K562 (cell line): Measurements from ENCODE around the gene ZNF541. TPM values are rescaled to one million over a fixed set of nuclear protein-coding genes. Genes with fewer than 3 reads are reported as not detected.

Experiments used
- ATAC-seq: fragments of 200-7000 bp; cut with Tn5 transposase; 3 replicates; pipeline ENCODE4 v1.9.1; 2020; ENCODE audit warnings: moderate library complexity
- BruUV-seq: library from RNA; stranded (reverse); fragments of 400-500 nt; replicated peaks from 2 replicates; lab custom pipeline; 2021; lab: Mats Ljungman, UMichigan
- CTCF ChIA-PET: fragments of 300-600 bp; formaldehyde crosslinking; extraction: SDS; loops from one replicate; lab custom pipeline; 2021; ENCODE audit warnings: low intra/inter-chr PET ratio; lab: Yijun Ruan, JAX
- POLR2A ChIA-PET: fragments of 300-600, 350-650 bp; sonication (Branson Sonifier 250); formaldehyde crosslinking; extraction: SDS; loops from one replicate; lab custom pipeline; 2021; ENCODE audit warnings: antibody characterized with exemption, inconsistent platforms; lab: Yijun Ruan, JAX
- DNase-seq, 4 experiments: peaks; one replicate each; pipeline versions ENCODE4 v3.0.0 to v3.0.0-alpha.2; 2011 to 2018; ENCODE audit warnings: low spot score in 3 of 4, mixed read lengths in 3 of 4; ENCODE audit errors: extremely low read depth in 1 of 4
- FAIRE-seq: peaks from 2 replicates; lab custom pipeline; 2011; peaks lifted over from hg19 to GRCh38; lab: Jason Lieb, UNC
- H2AFZ ChIP-seq: 2 replicates; pipeline ENCODE4 v1.6.0; 2011; ENCODE audit warnings: low read depth, low read length, control low read depth, inconsistent platforms
- H3K27ac ChIP-seq: fragments of 200-600 bp; 3 replicates; pipeline ENCODE4 v1.8.0; 2011; ENCODE audit warnings: low read depth, mild to moderate bottlenecking, control low read depth, inconsistent platforms, low read length, moderate library complexity, mixed read lengths; ENCODE audit errors: extremely low read depth
- H3K27me3 ChIP-seq, 2 experiments: fragments of 300-600 bp in 1 of 2; 2 replicates in 1 of 2; 3 replicates in 1 of 2; pipeline versions ENCODE4 v1.6.0 to v1.8.0; 2011; ENCODE audit warnings: inconsistent platforms in 2 of 2, low read length in 2 of 2, mild to moderate bottlenecking in 1 of 2, mixed read lengths in 1 of 2, moderate library complexity in 1 of 2; ENCODE audit not compliant: control insufficient read depth in 2 of 2, insufficient read depth in 2 of 2
- H3K36me3 ChIP-seq: fragments of 300-600 bp; 3 replicates; pipeline ENCODE4 v1.8.0; 2011; ENCODE audit warnings: mild to moderate bottlenecking, low read length, inconsistent platforms; ENCODE audit not compliant: control insufficient read depth, insufficient read depth
- H3K4me1 ChIP-seq, 2 experiments: fragments of 200-600 bp in 1 of 2; replicated peaks in 1 of 2; 2 replicates in 1 of 2; 3 replicates in 1 of 2; pipeline versions ENCODE4 v1.5.1 to v1.8.0; 2011; ENCODE audit warnings: inconsistent platforms in 2 of 2, low read length in 2 of 2, mild to moderate bottlenecking in 1 of 2, mixed read lengths in 1 of 2, moderate library complexity in 1 of 2; ENCODE audit not compliant: control insufficient read depth in 2 of 2, insufficient read depth in 2 of 2
- H3K4me2 ChIP-seq: 2 replicates; pipeline ENCODE4 v1.6.1; 2011; ENCODE audit warnings: low read length, control low read depth, inconsistent platforms, mixed read lengths; ENCODE audit not compliant: insufficient read depth
- H3K4me3 ChIP-seq: fragments of 200-600 bp; sonication (generic), shearing (Covaris generic); 2 replicates; pipeline ENCODE4 v1.5.1; 2016; ENCODE audit warnings: control low read depth, inconsistent platforms
- H3K79me2 ChIP-seq: fragments of 200-600 bp; 3 replicates; pipeline ENCODE4 v1.8.0; 2011; ENCODE audit warnings: low read length, inconsistent platforms; ENCODE audit not compliant: control insufficient read depth, insufficient read depth
- H3K9ac ChIP-seq, 2 experiments: 2 replicates each; pipeline versions ENCODE4 v1.6.0 to v1.6.1; 2011; ENCODE audit warnings: low read depth in 2 of 2, low read length in 2 of 2, control low read depth in 1 of 2, inconsistent platforms in 1 of 2, mild to moderate bottlenecking in 1 of 2, mixed read lengths in 1 of 2; ENCODE audit not compliant: insufficient read depth in 1 of 2
- H3K9me1 ChIP-seq: one replicate; pipeline ENCODE4 v1.6.0; 2011; ENCODE audit warnings: inconsistent platforms, mild to moderate bottlenecking, low read length, moderate library complexity; ENCODE audit not compliant: control insufficient read depth, insufficient read depth
- H3K9me3 ChIP-seq: replicated peaks from 2 replicates; pipeline ENCODE4 v1.5.1; 2011; ENCODE audit warnings: low read depth, low read length, inconsistent platforms; ENCODE audit not compliant: control insufficient read depth, insufficient read depth
- H4K20me1 ChIP-seq: replicated peaks from 2 replicates; pipeline ENCODE4 v1.6.1; 2011; ENCODE audit warnings: low read length, inconsistent platforms, mixed read lengths; ENCODE audit not compliant: control insufficient read depth, insufficient read depth
- BCOR ChIP-seq: fragments of 450-650 bp; IDR thresholded peaks from 2 replicates; pipeline ENCODE4 v1.6.1; 2016
- BRD9 ChIP-seq: fragments of 450-650 bp; IDR thresholded peaks from 2 replicates; pipeline ENCODE4 v1.6.1; 2018; ENCODE audit warnings: low read depth; ENCODE audit not compliant: partially characterized antibody
- HDAC3 ChIP-seq: fragments of 450-650 bp; IDR thresholded peaks from 2 replicates; pipeline ENCODE4 v1.6.1; 2018; ENCODE audit warnings: borderline replicate concordance, mild to moderate bottlenecking, moderate library complexity; ENCODE audit not compliant: partially characterized antibody
- ILF3 ChIP-seq: fragments of 450-650 bp; IDR thresholded peaks from 2 replicates; pipeline ENCODE4 v1.6.1; 2018; ENCODE audit warnings: antibody characterized with exemption, mild to moderate bottlenecking, moderate library complexity, borderline replicate concordance
- KDM1A ChIP-seq, 2 experiments: fragments of 450-650 bp; IDR thresholded peaks; 2 replicates each; pipeline ENCODE4 v1.6.1; 2016; ENCODE audit warnings: mild to moderate bottlenecking in 2 of 2
- MEIS2 ChIP-seq: fragments of 450-650 bp; IDR thresholded peaks from 2 replicates; pipeline ENCODE4 v1.6.1; 2014; ENCODE audit warnings: mild to moderate bottlenecking; ENCODE audit not compliant: partially characterized antibody
- NCOR1 ChIP-seq: fragments of 450-650 bp; IDR thresholded peaks from 2 replicates; pipeline ENCODE4 v1.6.1; 2016; ENCODE audit warnings: mild to moderate bottlenecking, moderate library complexity
- NFE2L1 ChIP-seq: fragments of 450-650 bp; IDR thresholded peaks from 2 replicates; pipeline ENCODE4 v1.6.1; 2016; ENCODE audit warnings: missing genetic modification characterization, low read depth, mild to moderate bottlenecking, missing compliant biosample characterization, moderate library complexity, borderline replicate concordance
- NR2F6 ChIP-seq: fragments of 450-650 bp; formaldehyde crosslinking; IDR thresholded peaks from 2 replicates; pipeline ENCODE4 v1.4.0; 2020; ENCODE audit warnings: mild to moderate bottlenecking
- PYGO2 ChIP-seq: fragments of 450-650 bp; IDR thresholded peaks from 2 replicates; pipeline ENCODE4 v1.6.1; 2016; ENCODE audit warnings: mild to moderate bottlenecking, missing genetic modification characterization, moderate library complexity, missing compliant biosample characterization
- RBM25 ChIP-seq: fragments of 200-400 bp; formaldehyde crosslinking; IDR thresholded peaks from 2 replicates; pipeline ENCODE4 v1.6.1; 2018; ENCODE audit warnings: low read length, low read depth, moderate library complexity; ENCODE audit not compliant: severe bottlenecking
- RCOR1 ChIP-seq, 2 experiments: IDR thresholded peaks; 2 replicates each; pipeline ENCODE4 v1.6.1; 2012; ENCODE audit warnings: low read depth in 2 of 2, low read length in 2 of 2, borderline replicate concordance in 1 of 2, improper control_type of control experiment in 1 of 2
- SP1 ChIP-seq: sonication (generic); formaldehyde crosslinking; IDR thresholded peaks from 2 replicates; pipeline ENCODE4 v1.8.1; 2022; ENCODE audit warnings: mild to moderate bottlenecking, missing genetic modification reagents
- U2AF2 ChIP-seq: fragments of 200-400 bp; formaldehyde crosslinking; optimal IDR thresholded peaks from 2 replicates; pipeline ENCODE3; 2017; ENCODE audit warnings: low read depth, mild to moderate bottlenecking, low read length
- ZFP36 ChIP-seq: fragments of 150-350 bp; IDR thresholded peaks from 2 replicates; pipeline ENCODE4 v1.6.1; 2018; ENCODE audit warnings: low read length, low read depth; ENCODE audit not compliant: partially characterized antibody
- ZNF431 ChIP-seq: sonication (generic); formaldehyde crosslinking; IDR thresholded peaks from 2 replicates; pipeline ENCODE4 v1.8.0; 2022; ENCODE audit warnings: mild to moderate bottlenecking, missing genetic modification reagents
- ZNF717 ChIP-seq: fragments of 250-450 bp; sonication (Bioruptor Pico); IDR thresholded peaks from 2 replicates; pipeline ENCODE4 v1.5.0; 2021
- WGBS: fragments of 100-300 bp; shearing (Covaris generic); methylation state at CpG from one replicate; pipeline ENCODE4 v1.1.6; 2016; ENCODE audit warnings: low coverage, mixed read lengths; ENCODE audit not compliant: insufficient coverage; ENCODE audit errors: missing lambda C conversion rate; 5-methylcytosine and 5-hydroxymethylcytosine counted together
- in situ Hi-C: fragments of 300-500 bp; cut with MboI; formaldehyde crosslinking; loops from 4 replicates; pipeline ENCODE4 v1.15.0; 2018; ENCODE audit warnings: inconsistent platforms, mixed read lengths
- intact Hi-C: fragments of 100-400 bp; cut with micrococcal nuclease; formaldehyde crosslinking; loops from 2 replicates; pipeline ENCODE4 v1.14.2; 2022
- polyA plus RNA-seq, 8 experiments: library from polyadenylated mRNA; depleted of rRNA in 4 of 8; stranded (reverse) in 5 of 8; unstranded in 3 of 8; fragments of >200 nt; fragmentation: Nextera tagmentation in 2 of 8; fragmentation: Illumina TruSeq in 1 of 8; extraction: Ambion mirVana in 2 of 8; extraction: Trizol in 1 of 8; gene quantifications; 2 replicates each; pipeline versions ENCODE4 v1.2.1 to v1.2.3, GENCODE V29; 2011 to 2014; ENCODE audit warnings: inconsistent platforms in 1 of 8, missing spikeins in 1 of 8
- total RNA-seq, 7 experiments: library from RNA; depleted of rRNA in 6 of 7; stranded (reverse); fragments of >200 nt in 6 of 7; fragmentation: Illumina TruSeq in 2 of 7; extraction: Trizol in 2 of 7; gene quantifications; 2 replicates each; pipeline versions ENCODE4 v1.2.1 to v1.2.3, GENCODE V29; 2011 to 2021; ENCODE audit warnings: low replicate concordance in 1 of 7
- TF ChIP-seq, protein P1 (sequence below): fragments of 250-450 bp; sonication (Bioruptor Pico); IDR thresholded peaks from 2 replicates; pipeline ENCODE4 v1.4.0; 2020; ENCODE audit warnings: mild to moderate bottlenecking, moderate library complexity
- TF ChIP-seq, protein P2 (sequence below): fragments of 450-650 bp; formaldehyde crosslinking; IDR thresholded peaks from 2 replicates; pipeline ENCODE4 v1.4.0; 2020; ENCODE audit warnings: mild to moderate bottlenecking, mixed read lengths
- TF ChIP-seq, protein P3 (sequence below), 2 experiments: fragments of 450-650 bp; IDR thresholded peaks; 2 replicates each; pipeline ENCODE4 v1.6.1; 2016

ZNF541 gene
- total and polyA plus RNA-seq, 9 of the 15 experiments (the other 6 are each of a cell fraction or from before 2014, with no cell fraction given) = 0.04 to 0.11 (median 0.05) TPM; not detected in 1

DNA sequence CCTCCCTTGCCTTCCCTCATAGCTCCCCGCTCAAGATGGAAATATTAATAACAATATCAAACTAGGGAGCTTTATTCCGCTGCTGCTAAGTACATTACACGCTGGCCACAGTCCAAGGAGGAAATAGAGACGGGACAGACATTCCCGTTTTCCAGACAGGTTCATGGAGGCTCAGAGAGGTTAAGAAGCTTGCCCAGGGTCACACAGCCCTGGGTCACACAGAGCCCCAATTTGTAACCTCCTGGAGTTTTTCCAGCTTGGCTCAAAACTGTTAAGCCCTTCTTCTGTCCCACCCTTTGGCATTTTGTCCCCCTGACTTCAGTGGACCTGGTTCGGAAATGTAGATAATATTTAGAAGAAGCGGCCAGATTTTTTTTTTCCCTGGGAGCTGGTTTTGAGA is 38.0 kb upstream of the ZNF541 start:
- H3K79me2 ChIP-seq = peaks cover 72% of the 10 kb centered on the region
- BruUV-seq = no TSS peak
- in situ Hi-C loops (no loop called here), intact Hi-C loops (no loop called here)
- no peak overlapping the region for H3K4me3 ChIP-seq
- no peak overlapping the region for H3K27ac ChIP-seq
- DNase-seq = no peak
- peaks cover 33% of the 10 kb centered on the region for H4K20me1 ChIP-seq
- peak; percentile 46 for FAIRE-seq
- ChIA-PET POLR2A (interaction anchor here (1.0 to 1.6 kb wide), 6 partner anchors 9 to 37 kb away, joined by 4 to 5 read pairs (median 4); no protein-coding TSS in a partner anchor), CTCF (no interaction called here)
- no peaks in the 10 kb centered on the region for H3K27me3 ChIP-seq
- ATAC-seq = no peak
- H2AFZ ChIP-seq = no peak overlapping the region
- H3K36me3 ChIP-seq = no peaks in the 10 kb centered on the region; the same call in 2 of the 3 replicates
- H3K4me2 ChIP-seq = no peak overlapping the region
- H3K9ac ChIP-seq = no peak overlapping the region
- no peaks in the 10 kb centered on the region for H3K9me1 ChIP-seq
- H3K4me1 ChIP-seq = peaks cover 3 to 28% of the 10 kb centered on the region in 2 experiments; a peak in 3 of 5 replicates
- H3K9me3 ChIP-seq = no peaks in the 10 kb centered on the region
- 74% methylated on average over 7 of the region's 7 CpGs for WGBS
- TF ChIP-seq, protein P1, sequence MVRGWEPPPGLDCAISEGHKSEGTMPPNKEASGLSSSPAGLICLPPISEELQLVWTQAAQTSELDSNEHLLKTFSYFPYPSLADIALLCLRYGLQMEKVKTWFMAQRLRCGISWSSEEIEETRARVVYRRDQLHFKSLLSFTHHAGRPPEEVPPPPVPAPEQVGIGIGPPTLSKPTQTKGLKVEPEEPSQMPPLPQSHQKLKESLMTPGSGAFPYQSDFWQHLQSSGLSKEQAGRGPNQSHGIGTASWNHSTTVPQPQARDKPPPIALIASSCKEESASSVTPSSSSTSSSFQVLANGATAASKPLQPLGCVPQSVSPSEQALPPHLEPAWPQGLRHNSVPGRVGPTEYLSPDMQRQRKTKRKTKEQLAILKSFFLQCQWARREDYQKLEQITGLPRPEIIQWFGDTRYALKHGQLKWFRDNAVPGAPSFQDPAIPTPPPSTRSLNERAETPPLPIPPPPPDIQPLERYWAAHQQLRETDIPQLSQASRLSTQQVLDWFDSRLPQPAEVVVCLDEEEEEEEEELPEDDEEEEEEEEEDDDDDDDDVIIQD (CRISPR knock-in tag) = no peak
- TF ChIP-seq ZFP36 (peak; percentile 91), U2AF2 (no peak), RBM25 (peak; percentile 96), PYGO2 (tag) (no peak), ZNF717 (no peak), NCOR1 (no peak), BRD9 (peak; percentile 73), MEIS2 (no peak), ZNF431 (no peak), KDM1A (IDR thresholded peaks at IDR 0.05) (peak; percentile 58 to 77), RCOR1 (IDR thresholded peaks at IDR 0.05; ENCODE audit: borderline replicate concordance in 1 of 2, low read depth in 2 of 2, low read length in 2 of 2) (peak in 1 of 2 experiments; percentile 50; a peak in 1 of 4 replicates), ILF3 (no peak), HDAC3 (no peak), BCOR (peak; percentile 92), NFE2L1 (no peak), NR2F6 (CRISPR knock-in tag) (no peak), SP1 (CRISPR knock-in tag) (no peak)
- TF ChIP-seq, protein P2, sequence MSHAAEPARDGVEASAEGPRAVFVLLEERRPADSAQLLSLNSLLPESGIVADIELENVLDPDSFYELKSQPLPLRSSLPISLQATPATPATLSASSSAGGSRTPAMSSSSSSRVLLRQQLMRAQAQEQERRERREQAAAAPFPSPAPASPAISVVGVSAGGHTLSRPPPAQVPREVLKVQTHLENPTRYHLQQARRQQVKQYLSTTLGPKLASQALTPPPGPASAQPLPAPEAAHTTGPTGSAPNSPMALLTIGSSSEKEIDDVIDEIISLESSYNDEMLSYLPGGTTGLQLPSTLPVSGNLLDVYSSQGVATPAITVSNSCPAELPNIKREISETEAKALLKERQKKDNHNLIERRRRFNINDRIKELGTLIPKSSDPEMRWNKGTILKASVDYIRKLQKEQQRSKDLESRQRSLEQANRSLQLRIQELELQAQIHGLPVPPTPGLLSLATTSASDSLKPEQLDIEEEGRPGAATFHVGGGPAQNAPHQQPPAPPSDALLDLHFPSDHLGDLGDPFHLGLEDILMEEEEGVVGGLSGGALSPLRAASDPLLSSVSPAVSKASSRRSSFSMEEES (CRISPR knock-in tag) = no peak
- TF ChIP-seq, protein P3, sequence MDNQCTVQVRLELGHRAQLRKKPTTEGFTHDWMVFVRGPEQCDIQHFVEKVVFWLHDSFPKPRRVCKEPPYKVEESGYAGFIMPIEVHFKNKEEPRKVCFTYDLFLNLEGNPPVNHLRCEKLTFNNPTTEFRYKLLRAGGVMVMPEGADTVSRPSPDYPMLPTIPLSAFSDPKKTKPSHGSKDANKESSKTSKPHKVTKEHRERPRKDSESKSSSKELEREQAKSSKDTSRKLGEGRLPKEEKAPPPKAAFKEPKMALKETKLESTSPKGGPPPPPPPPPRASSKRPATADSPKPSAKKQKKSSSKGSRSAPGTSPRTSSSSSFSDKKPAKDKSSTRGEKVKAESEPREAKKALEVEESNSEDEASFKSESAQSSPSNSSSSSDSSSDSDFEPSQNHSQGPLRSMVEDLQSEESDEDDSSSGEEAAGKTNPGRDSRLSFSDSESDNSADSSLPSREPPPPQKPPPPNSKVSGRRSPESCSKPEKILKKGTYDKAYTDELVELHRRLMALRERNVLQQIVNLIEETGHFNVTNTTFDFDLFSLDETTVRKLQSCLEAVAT (IDR thresholded peaks at IDR 0.05) = no peak
